ENCODE data around the gene COL15A1.

COL15A1 gene

GRCh38 chr9:98992107-98992884 lies 48.6 kb downstream of the COL15A1 start:
- no peak for DNase-seq

GRCh38 chr9:98992885-98993569 lies 49.3 kb downstream of the COL15A1 start:
- DNase-seq, result no peak

GRCh38 chr9:98993570-98993945 lies 49.9 kb downstream of the COL15A1 start:
- DNase-seq, result peak in 12 of 58 donors; percentile 10 to 49 (median 21)

GRCh38 chr9:98994172-98995058 lies 50.7 kb downstream of the COL15A1 start:
- DNase-seq, result no peak

GRCh38 chr9:98995059-98995671 lies 51.5 kb downstream of the COL15A1 start:
- DNase-seq, result peak in 14 of 58 donors; percentile 6 to 30 (median 16)

GRCh38 chr9:98995971-98996504 lies 52.3 kb downstream of the COL15A1 start:
- DNase-seq, result no peak

GRCh38 chr9:98997604-98998003 lies 53.9 kb downstream of the COL15A1 start:
- DNase-seq, result peak in 1 of 58 donors; percentile 9

GRCh38 chr9:98998441-98999151 lies 54.9 kb downstream of the COL15A1 start:
- DNase-seq, result peak in 51 of 58 donors; percentile 7 to 79 (median 47)

GRCh38 chr9:98999152-98999525 lies 55.4 kb downstream of the COL15A1 start:
- DNase-seq, result no peak

- peak in 26 of 58 donors; percentile 7 to 70 (median 20) for DNase-seq
Observed at GRCh38 chr9:99000476-99001395, 57.0 kb downstream of the COL15A1 start.

- no peak for DNase-seq
Observed at GRCh38 chr9:99001892-99002291, 58.2 kb downstream of the COL15A1 start.

GRCh38 chr9:99002706-99003105 lies 59.0 kb downstream of the COL15A1 start:
- DNase-seq, result no peak

- no peak for DNase-seq
Observed at GRCh38 chr9:99003308-99003707, 59.6 kb downstream of the COL15A1 start.

- no peak for DNase-seq
Observed at GRCh38 chr9:99004115-99004514, 60.4 kb downstream of the COL15A1 start.

- DNase-seq, result no peak
Observed at GRCh38 chr9:99004717-99005460, 61.2 kb downstream of the COL15A1 start.

GRCh38 chr9:99005651-99006050 lies 61.9 kb downstream of the COL15A1 start:
- DNase-seq, result no peak

GRCh38 chr9:99006511-99006910 lies 62.8 kb downstream of the COL15A1 start:
- no peak for DNase-seq

GRCh38 chr9:99006979-99007378 lies 63.3 kb downstream of the COL15A1 start:
- DNase-seq, result no peak
